Stimulated activated naive CD8-positive, alpha-beta T cell treated with anti-CD3 and anti-CD28 coated beads, Interleukin-15, Interleukin-2, amounts not matched to agents 100 ng/mL and 50 ng/mL, for 24 hours (primary cell): ENCODE measurements around the gene TMEM80.
"Not testable (repeated sequence)": the region's sequence is repeated elsewhere in the genome, so short reads cannot be mapped to it uniquely, and the experiment has no call there.

Experiments used
- H3K27ac Mint-ChIP-seq: one replicate; pipeline ENCODE4 v1.8.0; 2021; ENCODE audit warnings: mild to moderate bottlenecking, mixed read lengths
- H3K27me3 Mint-ChIP-seq: one replicate; pipeline ENCODE4 v1.8.0; 2021; ENCODE audit warnings: mixed read lengths
- H3K36me3 Mint-ChIP-seq: one replicate; pipeline ENCODE4 v1.8.0; 2021; ENCODE audit warnings: low read depth, mixed read lengths
- H3K4me1 Mint-ChIP-seq: one replicate; pipeline ENCODE4 v1.8.0; 2021; ENCODE audit warnings: low read depth, mixed read lengths
- H3K4me3 Mint-ChIP-seq: one replicate; pipeline ENCODE4 v1.8.0; 2021; ENCODE audit warnings: mild to moderate bottlenecking, mixed read lengths
- H3K9me3 Mint-ChIP-seq: one replicate; pipeline ENCODE4 v1.8.0; 2021; ENCODE audit warnings: mixed read lengths

The TMEM80 gene

GRCh38 chr11:728901-729491, 33.4 kb downstream of the TMEM80 start:
- H3K27ac Mint-ChIP-seq, result no peak overlapping the region
- peaks cover 8% of the 10 kb centered on the region for H3K4me1 Mint-ChIP-seq
- H3K36me3 Mint-ChIP-seq, result no peaks in the 10 kb centered on the region
- peaks cover 3% of the 10 kb centered on the region for H3K27me3 Mint-ChIP-seq
- H3K9me3 Mint-ChIP-seq, result no peaks in the 10 kb centered on the region
- no peak overlapping the region for H3K4me3 Mint-ChIP-seq

DNA sequence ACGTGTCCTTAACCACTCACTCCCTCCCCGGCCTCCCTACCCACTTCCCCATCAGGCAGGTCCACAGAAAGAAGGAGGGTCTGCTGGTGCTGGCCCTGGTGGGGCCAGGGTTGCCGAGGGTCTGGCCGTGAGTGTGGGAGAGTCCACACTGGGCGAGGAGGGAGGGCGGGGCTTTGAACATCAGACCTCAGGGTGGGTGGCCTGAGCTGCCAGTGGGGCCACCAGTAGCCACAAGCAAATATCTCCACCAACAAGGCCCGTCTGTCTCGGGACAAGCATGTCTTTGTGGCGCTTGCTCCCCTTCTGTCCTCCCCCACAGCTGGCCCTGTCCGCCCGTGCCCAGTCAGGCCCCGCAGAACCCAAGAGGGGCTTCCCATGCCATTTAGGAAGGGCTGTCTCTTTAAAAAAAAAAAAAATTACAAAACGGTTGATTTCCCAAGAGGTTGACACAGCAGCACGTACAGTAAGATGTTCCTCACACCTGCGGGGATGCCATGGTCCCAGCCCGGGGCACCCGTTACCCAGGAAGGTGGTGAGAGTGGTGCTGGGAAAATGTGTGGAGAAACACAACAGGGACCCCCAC, 34.0 kb downstream of the TMEM80 start:
- Mint-ChIP-seq H3K36me3 (no peaks in the 10 kb centered on the region), H3K27ac (no peak overlapping the region), H3K9me3 (no peaks in the 10 kb centered on the region), H3K27me3 (peaks cover 3% of the 10 kb centered on the region), H3K4me3 (no peak overlapping the region), H3K4me1 (peaks cover 6% of the 10 kb centered on the region)

GRCh38 chr11:733072-733471, 37.5 kb downstream of the TMEM80 start:
- Mint-ChIP-seq H3K27ac (no peak overlapping the region), H3K27me3 (peaks cover 4% of the 10 kb centered on the region), H3K4me3 (no peak overlapping the region), H3K4me1 (peaks cover 15% of the 10 kb centered on the region), H3K36me3 (no peaks in the 10 kb centered on the region), H3K9me3 (no peaks in the 10 kb centered on the region)

DNA sequence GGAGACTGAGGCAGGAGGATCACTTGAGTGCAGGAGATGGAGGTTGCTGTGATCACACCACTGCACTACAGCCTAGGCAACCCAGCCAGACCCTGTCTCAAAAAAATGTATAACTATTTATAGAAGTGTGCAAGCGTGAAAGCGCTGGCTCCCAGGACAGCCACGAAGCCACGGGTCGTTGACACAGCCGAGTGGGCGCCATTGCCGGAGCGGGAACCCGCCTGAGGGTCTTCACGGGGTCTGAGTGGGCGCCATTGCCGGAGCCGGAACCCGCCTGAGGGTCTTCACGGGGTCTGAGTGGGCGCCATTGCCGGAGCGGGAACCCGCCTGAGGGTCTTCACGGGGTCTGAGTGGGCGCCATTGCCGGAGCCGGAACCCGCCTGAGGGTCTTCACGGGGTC, 38.9 kb downstream of the TMEM80 start:
- not testable (repeated sequence) for H3K9me3 Mint-ChIP-seq, H3K4me3 Mint-ChIP-seq, H3K27me3 Mint-ChIP-seq, H3K27ac Mint-ChIP-seq, H3K36me3 Mint-ChIP-seq
- peaks cover 15% of the 10 kb centered on the region for H3K4me1 Mint-ChIP-seq

DNA sequence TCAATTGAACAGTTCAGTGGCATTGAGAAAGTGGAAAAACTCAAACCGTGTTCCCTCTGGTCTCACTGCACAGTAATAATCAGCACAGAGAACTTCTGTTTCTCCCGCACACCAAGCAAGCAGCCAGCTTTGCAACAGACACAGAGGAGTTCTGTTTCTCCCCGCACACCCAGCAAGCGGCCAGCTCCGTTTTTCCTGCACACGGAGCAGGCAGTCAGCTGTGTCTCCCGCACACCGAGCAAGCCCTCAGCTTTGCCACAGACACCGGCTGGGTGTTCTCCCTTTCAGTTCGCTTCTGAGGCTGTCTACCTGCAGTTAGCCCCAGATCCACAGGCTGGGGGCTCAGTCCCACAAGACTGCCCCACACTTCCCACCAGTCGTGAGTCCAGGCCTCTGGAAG, 41.8 kb downstream of the TMEM80 start:
- no peak overlapping the region for H3K27ac Mint-ChIP-seq

DNA sequence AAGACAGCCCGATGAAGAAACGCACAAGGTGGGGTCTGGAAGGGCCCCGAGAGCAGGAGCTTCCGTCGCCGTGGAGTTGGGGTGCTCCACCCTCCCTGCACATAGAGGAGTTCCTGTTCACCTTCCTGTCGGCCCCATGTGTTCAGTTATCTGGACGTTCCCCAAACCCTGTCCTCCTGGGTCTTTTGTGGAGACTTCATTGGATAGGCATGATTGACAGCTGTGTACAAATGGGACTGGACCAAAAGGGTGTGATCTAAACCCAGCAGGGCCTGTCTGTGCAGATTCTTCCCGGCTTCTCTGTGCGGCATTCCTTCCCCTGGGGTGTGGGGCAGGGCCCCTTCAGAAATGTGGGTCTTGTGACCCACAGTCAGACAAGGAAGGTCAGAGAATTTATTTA, 42.3 kb downstream of the TMEM80 start:
- peak overlapping the region; percentile 19 for H3K4me3 Mint-ChIP-seq
- peaks cover 15% of the 10 kb centered on the region for H3K4me1 Mint-ChIP-seq
- H3K27ac Mint-ChIP-seq, H3K9me3 Mint-ChIP-seq, H3K27me3 Mint-ChIP-seq, H3K36me3 Mint-ChIP-seq: not testable (repeated sequence)

More for the DNA sequence above, 41.8 kb downstream of the TMEM80 start:
- H3K27me3 Mint-ChIP-seq, result peaks cover 4% of the 10 kb centered on the region
- no peaks in the 10 kb centered on the region for H3K36me3 Mint-ChIP-seq
- H3K9me3 Mint-ChIP-seq, result no peaks in the 10 kb centered on the region
- peak overlapping the region; percentile 19 for H3K4me3 Mint-ChIP-seq
- peaks cover 15% of the 10 kb centered on the region for H3K4me1 Mint-ChIP-seq

DNA sequence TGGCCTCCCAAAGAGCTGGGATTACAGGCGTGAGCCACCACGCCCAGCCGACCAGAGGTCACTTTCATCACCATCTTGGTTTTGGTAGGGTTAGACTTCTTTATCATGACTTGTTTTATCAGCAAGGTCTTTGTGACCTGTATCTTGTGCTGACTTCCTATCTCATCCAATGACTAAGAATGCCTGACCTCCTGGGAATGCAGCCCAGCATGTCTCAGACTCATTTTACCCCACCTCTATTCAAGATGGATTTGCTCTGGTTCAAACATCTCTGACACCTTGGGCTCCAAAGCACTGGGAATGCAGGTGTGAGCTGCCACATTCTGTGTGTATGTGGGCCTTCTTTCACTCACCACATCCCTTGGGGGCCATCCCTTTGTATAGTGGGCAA, 46.5 kb downstream of the TMEM80 start:
- Mint-ChIP-seq H3K36me3 (no peaks in the 10 kb centered on the region), H3K4me3 (no peak overlapping the region), H3K27ac (no peak overlapping the region), H3K4me1 (peaks cover 14% of the 10 kb centered on the region), H3K9me3 (no peaks in the 10 kb centered on the region), H3K27me3 (peaks cover 4% of the 10 kb centered on the region)

GRCh38 chr11:742571-743201, 47.1 kb downstream of the TMEM80 start:
- no peak overlapping the region for H3K27ac Mint-ChIP-seq
- peaks cover 9% of the 10 kb centered on the region for H3K4me1 Mint-ChIP-seq
- H3K9me3 Mint-ChIP-seq, result no peaks in the 10 kb centered on the region
- H3K27me3 Mint-ChIP-seq, result peaks cover 2% of the 10 kb centered on the region
- H3K4me3 Mint-ChIP-seq, result no peak overlapping the region
- H3K36me3 Mint-ChIP-seq, result no peaks in the 10 kb centered on the region

GRCh38 chr11:745428-745827, 49.8 kb downstream of the TMEM80 start:
- H3K36me3 Mint-ChIP-seq, result peaks cover 4% of the 10 kb centered on the region
- H3K9me3 Mint-ChIP-seq, result no peaks in the 10 kb centered on the region
- no peak overlapping the region for H3K4me3 Mint-ChIP-seq
- no peak overlapping the region for H3K27ac Mint-ChIP-seq
- H3K4me1 Mint-ChIP-seq, result peaks cover 20% of the 10 kb centered on the region
- no peaks in the 10 kb centered on the region for H3K27me3 Mint-ChIP-seq

- H3K9me3 Mint-ChIP-seq, result no peaks in the 10 kb centered on the region
- peaks cover 4% of the 10 kb centered on the region for H3K36me3 Mint-ChIP-seq
- H3K27ac Mint-ChIP-seq, result no peak overlapping the region
- peaks cover 20% of the 10 kb centered on the region for H3K4me1 Mint-ChIP-seq
- peak overlapping the region; percentile 81 for H3K4me3 Mint-ChIP-seq
- H3K27me3 Mint-ChIP-seq, result no peaks in the 10 kb centered on the region
These were observed 50.9 kb downstream of the TMEM80 start for GRCh38 chr11:746289-747157.

DNA sequence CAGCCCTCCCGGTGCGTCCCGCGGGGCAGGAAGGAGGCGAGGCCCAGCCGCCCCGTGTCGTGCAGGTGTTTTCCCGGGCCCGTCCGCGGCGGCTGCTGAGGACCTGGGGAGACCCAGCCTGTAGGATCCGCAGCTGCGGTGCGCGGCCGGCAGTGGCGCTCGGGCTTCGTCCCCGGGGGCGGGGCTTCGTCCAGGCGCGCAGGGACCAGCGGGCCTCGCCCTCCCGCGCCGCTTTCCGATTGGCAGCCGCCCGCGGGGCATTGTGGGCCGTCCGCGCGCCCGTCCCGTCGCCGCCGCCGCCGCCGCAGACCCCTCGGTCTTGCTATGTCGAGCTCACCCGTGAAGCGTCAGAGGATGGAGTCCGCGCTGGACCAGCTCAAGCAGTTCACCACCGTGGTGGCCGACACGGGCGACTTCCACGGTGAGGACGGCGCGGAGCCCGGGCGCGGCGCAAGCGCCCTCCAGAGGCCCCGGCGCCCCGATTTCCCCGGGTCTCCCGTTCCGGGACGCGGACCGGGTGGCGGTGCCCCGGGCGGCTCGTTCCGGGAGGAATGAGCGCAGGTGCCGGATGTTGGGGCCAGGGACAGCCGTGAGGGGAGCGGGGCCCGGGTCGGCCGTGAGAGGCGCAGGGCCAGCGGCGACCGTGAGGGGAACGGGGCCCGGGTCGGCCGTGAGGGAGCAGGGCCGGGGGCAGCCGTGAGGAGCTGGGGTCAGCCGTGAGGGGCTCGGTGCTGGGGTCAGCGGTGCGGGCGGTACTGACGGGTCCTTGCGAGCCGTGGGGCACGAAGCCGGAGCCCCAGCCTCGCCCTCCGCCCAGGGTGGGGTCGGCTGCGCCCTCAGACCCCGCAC, 51.8 kb downstream of the TMEM80 start, which contains the start of gene TALDO1:
TALDO1 (plus strand) TSS at position 307 of the 849 bp plus-strand sequence; CDS start at position 325, 18 bp downstream.
- H3K36me3 Mint-ChIP-seq, result peaks cover 4% of the 10 kb centered on the region
- H3K4me3 Mint-ChIP-seq, result peak within 1 kb of the TSS; percentile 89
- no peaks in the 10 kb centered on the region for H3K27me3 Mint-ChIP-seq
- H3K9me3 Mint-ChIP-seq, result no peaks in the 10 kb centered on the region
- peaks cover 20% of the 10 kb centered on the region for H3K4me1 Mint-ChIP-seq
- peak within 1 kb of the TSS; percentile 91 for H3K27ac Mint-ChIP-seq

GRCh38 chr11:748007-748359, 52.4 kb downstream of the TMEM80 start:
- Mint-ChIP-seq H3K27ac (peak overlapping the region; percentile 91), H3K4me1 (peaks cover 20% of the 10 kb centered on the region), H3K9me3 (no peaks in the 10 kb centered on the region), H3K36me3 (peaks cover 4% of the 10 kb centered on the region), H3K27me3 (no peaks in the 10 kb centered on the region), H3K4me3 (peak overlapping the region; percentile 89)

DNA sequence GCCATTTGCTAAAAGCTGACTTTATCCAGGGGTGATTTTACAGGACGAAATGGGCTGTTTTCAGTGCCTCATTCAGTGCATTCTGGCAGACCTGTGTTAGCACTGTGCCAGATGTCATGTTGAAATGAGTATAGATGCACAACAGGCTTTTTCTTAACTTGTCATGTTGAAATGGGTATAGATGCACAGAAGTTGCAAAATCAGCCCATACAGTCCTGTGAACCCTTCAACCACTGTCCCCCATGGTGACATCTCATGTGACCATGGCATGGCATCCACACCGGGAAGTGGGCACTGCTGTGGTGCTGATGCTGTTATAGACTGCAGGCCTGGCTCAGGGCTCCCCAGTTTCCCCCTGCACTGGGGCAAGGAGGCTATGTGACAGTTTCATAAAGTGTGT, 54.1 kb downstream of the TMEM80 start:
- H3K4me1 Mint-ChIP-seq, result peaks cover 20% of the 10 kb centered on the region
- peaks cover 4% of the 10 kb centered on the region for H3K36me3 Mint-ChIP-seq
- H3K4me3 Mint-ChIP-seq, result peak overlapping the region; percentile 74
- no peaks in the 10 kb centered on the region for H3K27me3 Mint-ChIP-seq
- H3K9me3 Mint-ChIP-seq, result no peaks in the 10 kb centered on the region
- peak overlapping the region; percentile 45 for H3K27ac Mint-ChIP-seq
